HepG2 (cell line): ENCODE data around the gene DNAJC11. TPM values are rescaled to one million over a fixed set of nuclear protein-coding genes. Genes with fewer than 3 reads are reported as not detected.

Experiments
- ATAC-seq: fragments of 200-7000 bp; cut with Tn5 transposase; 3 replicates; pipeline ENCODE4 v1.9.1; 2020; ENCODE audit warnings: mild to moderate bottlenecking, moderate library complexity
- BruUV-seq: library from RNA; stranded (reverse); fragments of 400-500 nt; replicated peaks from 2 replicates; lab custom pipeline; 2021; lab: Mats Ljungman, UMichigan
- CTCF ChIA-PET: fragments of 300-600 bp; formaldehyde crosslinking; extraction: SDS; loops from one replicate; lab custom pipeline; 2021; ENCODE audit warnings: low total read pairs, inconsistent platforms, low intra/inter-chr PET ratio; lab: Yijun Ruan, JAX
- POLR2A ChIA-PET: fragments of 350-600 bp; sonication (Branson Sonifier 250); formaldehyde crosslinking; loops from one replicate; lab custom pipeline; 2020; ENCODE audit warnings: antibody characterized with exemption, inconsistent platforms; lab: Yijun Ruan, JAX
- DNase-seq: peaks from one replicate; pipeline ENCODE4 v3.0.0-alpha.2; 2015; ENCODE audit warnings: low spot score
- FAIRE-seq: peaks from 3 replicates; lab custom pipeline; 2011; peaks lifted over from hg19 to GRCh38; lab: Jason Lieb, UNC
- H2AFZ ChIP-seq: one replicate; pipeline ENCODE4 v1.6.1; 2011; ENCODE audit warnings: low read length, inconsistent platforms
- H3K27ac ChIP-seq: fragments of 300-600 bp; 3 replicates; pipeline ENCODE4 v1.8.0; 2011; ENCODE audit warnings: mixed run types, mild to moderate bottlenecking, mixed read lengths, low read length, inconsistent platforms; ENCODE audit not compliant: insufficient read depth; ENCODE audit errors: extremely low read length
- H3K27me3 ChIP-seq, 2 experiments: fragments of 200-600 bp in 1 of 2; 2 replicates in 1 of 2; 3 replicates in 1 of 2; pipeline versions ENCODE4 v1.6.0 to v1.8.0; 2011; ENCODE audit warnings: low read length in 2 of 2, mild to moderate bottlenecking in 2 of 2, moderate library complexity in 2 of 2, inconsistent platforms in 1 of 2; ENCODE audit not compliant: insufficient read depth in 2 of 2, control insufficient read depth in 1 of 2
- H3K36me3 ChIP-seq, 2 experiments: fragments of 200-600 bp in 1 of 2; replicated peaks in 1 of 2; 2 replicates in 1 of 2; 3 replicates in 1 of 2; pipeline versions ENCODE4 v1.5.1 to v1.8.0; 2011; ENCODE audit warnings: low read length in 2 of 2, inconsistent platforms in 1 of 2; ENCODE audit not compliant: insufficient read depth in 2 of 2, control insufficient read depth in 1 of 2
- H3K4me1 ChIP-seq: 2 replicates; pipeline ENCODE4 v1.5.1; 2012; ENCODE audit warnings: low read length, inconsistent platforms; ENCODE audit not compliant: insufficient read depth
- H3K4me2 ChIP-seq: 2 replicates; pipeline ENCODE4 v1.6.0; 2011; ENCODE audit warnings: low read depth, low read length, inconsistent platforms
- H3K4me3 ChIP-seq, 3 experiments: fragments of 200-600 bp in 1 of 3; sonication (generic), shearing (Covaris generic) in 1 of 3; replicated peaks in 1 of 3; 2 replicates each; pipeline ENCODE4 v1.5.1; 2011 to 2016; ENCODE audit warnings: low read length in 3 of 3, inconsistent platforms in 2 of 3, low read depth in 2 of 3, mild to moderate bottlenecking in 2 of 3, control low read depth in 1 of 3, mixed read lengths in 1 of 3; ENCODE audit not compliant: insufficient read depth in 1 of 3
- H3K79me2 ChIP-seq: one replicate; pipeline ENCODE4 v1.6.1; 2011; ENCODE audit warnings: low read length, inconsistent platforms; ENCODE audit not compliant: insufficient read depth
- H3K9ac ChIP-seq: 2 replicates; pipeline ENCODE4 v1.6.0; 2011; ENCODE audit warnings: mild to moderate bottlenecking, low read depth, low read length, inconsistent platforms; ENCODE audit not compliant: insufficient read depth
- H3K9me3 ChIP-seq: 2 replicates; pipeline ENCODE4 v1.5.1; 2012; ENCODE audit warnings: mild to moderate bottlenecking, low read length
- H4K20me1 ChIP-seq: 2 replicates; pipeline ENCODE4 v1.6.0; 2011; ENCODE audit warnings: inconsistent platforms, mild to moderate bottlenecking, low read length, moderate library complexity; ENCODE audit not compliant: insufficient read depth
- HMG20B ChIP-seq: conservative IDR thresholded peaks from 2 replicates; pipeline ENCODE4 v1.6.1; 2016; ENCODE audit warnings: missing genetic modification reagents, missing compliant biosample characterization
- NPAS2 ChIP-seq: sonication (generic); formaldehyde crosslinking; IDR thresholded peaks from 2 replicates; pipeline ENCODE4 v1.8.0; 2022; ENCODE audit warnings: mild to moderate bottlenecking, missing genetic modification reagents, borderline replicate concordance
- PRPF4 ChIP-seq: fragments of 200-400 bp; formaldehyde crosslinking; IDR thresholded peaks from 2 replicates; pipeline ENCODE4 v1.6.1; 2016; ENCODE audit warnings: low read length, low read depth; ENCODE audit not compliant: poor library complexity, severe bottlenecking
- TFDP1 ChIP-seq: IDR thresholded peaks from 2 replicates; pipeline ENCODE4 v1.6.1; 2016; ENCODE audit warnings: missing compliant biosample characterization, missing genetic modification reagents, borderline replicate concordance
- ZFX ChIP-seq: sonication (generic); formaldehyde crosslinking; IDR thresholded peaks from 2 replicates; pipeline ENCODE4 v1.4.0; 2020; ENCODE audit warnings: mild to moderate bottlenecking, low read depth, missing genetic modification reagents, moderate library complexity
- WGBS: methylation state at CpG from one replicate; pipeline ENCODE4 v1.1.6; 2017; ENCODE audit warnings: low lambda C conversion rate; 5-methylcytosine and 5-hydroxymethylcytosine counted together
- in situ Hi-C: cut with HindIII; loops from 2 replicates; pipeline ENCODE4 v1.10.0; 2017; ENCODE audit warnings: low pct_unique_long_range_greater_than_20kb; ENCODE audit not compliant: extremely low pct_ligation_motif_present
- intact Hi-C: fragments of 100-400 bp; cut with micrococcal nuclease; formaldehyde crosslinking; loops from one replicate; pipeline ENCODE4 v1.10.0; 2022; ENCODE audit not compliant: unreplicated experiment
- polyA plus RNA-seq, 8 experiments: library from polyadenylated mRNA; depleted of rRNA in 3 of 8; stranded (reverse) in 7 of 8; unstranded in 1 of 8; fragments of >200 nt; fragmentation: Illumina TruSeq in 4 of 8; extraction: Trizol in 4 of 8; gene quantifications; 2 replicates each; pipeline versions ENCODE4 v1.2.1 to v1.2.3, GENCODE V29; 2011 to 2016; ENCODE audit warnings: low read depth in 4 of 8, missing spikeins in 1 of 8, mixed read lengths in 1 of 8; ENCODE audit not compliant: insufficient read depth in 1 of 8
- total RNA-seq, 5 experiments: library from RNA; depleted of rRNA; stranded (reverse); fragments of >200 nt; fragmentation: Illumina TruSeq; extraction: Trizol; gene quantifications; 2 replicates each; pipeline ENCODE4 v1.2.3, GENCODE V29; 2016; ENCODE audit warnings: low read depth in 1 of 5

The DNAJC11 gene
- total and polyA plus RNA-seq, 2 of the 13 experiments (the other 11 are each of a cell fraction or from before 2014, with no cell fraction given) = 25.1 to 47.6 TPM

GRCh38 chr1:6619045-6619444, 82.6 kb downstream of the DNAJC11 start:
- no peak for FAIRE-seq
- 99% methylated on average over 4 of the region's 4 CpGs for WGBS
- POLR2A ChIA-PET = no interaction called here
- in situ Hi-C loops = no loop called here
- Histone ChIP-seq H3K4me3 (no peak overlapping the region), H3K4me2 (no peak overlapping the region), H4K20me1 (no peaks in the 10 kb centered on the region; the same call in 1 of the 2 replicates), H3K79me2 (peaks cover 32% of the 10 kb centered on the region), H3K4me1 (peaks cover 24% of the 10 kb centered on the region), H3K27ac (no peak overlapping the region), H2AFZ (no peak overlapping the region), H3K36me3 (peaks cover 20 to 65% of the 10 kb centered on the region in 2 experiments; a peak in 4 of 5 replicates), H3K27me3 (no peaks in the 10 kb centered on the region), H3K9me3 (no peaks in the 10 kb centered on the region), H3K9ac (no peak overlapping the region)
- ATAC-seq = no peak
- CTCF ChIA-PET = no interaction called here
- BruUV-seq = no TSS peak
- TF ChIP-seq NPAS2 (CRISPR knock-in tag) (no peak), TFDP1 (CRISPR knock-in tag) (no peak), ZFX (CRISPR knock-in tag) (no peak), HMG20B (no peak), PRPF4 (no peak)
- intact Hi-C loops = no loop called here
- no peak for DNase-seq
